GM18867 (cell line): ENCODE data around the gene RAPSN.
A peak's percentile ranks its signal among the peaks of the same experiment; 100 is the strongest.

ENCODE experiments used
- ATAC-seq: cut with Tn5 transposase; IDR thresholded peaks from one replicate; pipeline ENCODE4 v1.9.1; 2021; ENCODE audit warnings: mild to moderate bottlenecking, moderate library complexity; ENCODE audit not compliant: unreplicated experiment

RAPSN gene

GRCh38 chr11:47435687-47436086 is 13.2 kb downstream of the RAPSN start:
- ATAC-seq = no peak

- ATAC-seq = no peak
Measured at GRCh38 chr11:47434011-47434786, 14.7 kb downstream of the RAPSN start.

- ATAC-seq = no peak
Measured at GRCh38 chr11:47433157-47433556, 15.8 kb downstream of the RAPSN start.

GRCh38 chr11:47431356-47432083 is 17.4 kb downstream of the RAPSN start:
- ATAC-seq = no peak

GRCh38 chr11:47430524-47430923 is 18.4 kb downstream of the RAPSN start:
- ATAC-seq = no peak

GRCh38 chr11:47426062-47426956 is 22.6 kb downstream of the RAPSN start, which contains the start of gene PSMC3:
Gene PSMC3 (minus strand): TSS chr11:47426439. CDS start chr11:47426279, 160 bp downstream.
- peak; percentile 91 for ATAC-seq

GRCh38 chr11:47425611-47426010 is 23.3 kb downstream of the RAPSN start:
- ATAC-seq = no peak

- ATAC-seq = no peak
Measured at GRCh38 chr11:47418454-47419259, 30.3 kb downstream of the RAPSN start.

- no peak for ATAC-seq
Measured at GRCh38 chr11:47417712-47418111, 31.2 kb downstream of the RAPSN start.

- ATAC-seq = no peak
Measured at GRCh38 chr11:47415949-47416472, 32.9 kb downstream of the RAPSN start.

GRCh38 chr11:47415091-47415854 is 33.7 kb downstream of the RAPSN start:
- no peak for ATAC-seq

GRCh38 chr11:47414685-47415070 is 34.3 kb downstream of the RAPSN start:
- no peak for ATAC-seq

- ATAC-seq = no peak
Measured at GRCh38 chr11:47413908-47414684, 34.8 kb downstream of the RAPSN start.

- ATAC-seq = no peak
Measured at GRCh38 chr11:47413351-47413750, 35.6 kb downstream of the RAPSN start.

GRCh38 chr11:47411884-47412746 is 36.8 kb downstream of the RAPSN start:
- no peak for ATAC-seq

- no peak for ATAC-seq
Measured at GRCh38 chr11:47410370-47411264, 38.3 kb downstream of the RAPSN start.
